IMR-90 (cell line): Measurements from ENCODE around the gene C2.

ENCODE experiments used
- CEBPB ChIP-seq: IDR thresholded peaks from 2 replicates; pipeline ENCODE4 v1.6.1; 2012; ENCODE audit warnings: low read depth, low read length, improper control_type of control experiment
- CHD1 ChIP-seq: IDR thresholded peaks from 2 replicates; pipeline ENCODE4 v1.6.1; 2012; ENCODE audit warnings: low read depth, low read length, improper control_type of control experiment
- CTCF ChIP-seq: conservative IDR thresholded peaks from 2 replicates; pipeline ENCODE4 v1.5.1; 2012; ENCODE audit warnings: mild to moderate bottlenecking, low read depth, low read length, improper control_type of control experiment
- MAZ ChIP-seq: IDR thresholded peaks from 2 replicates; pipeline ENCODE4 v1.6.1; 2012; ENCODE audit warnings: low read depth, mild to moderate bottlenecking, low read length, improper control_type of control experiment, moderate library complexity, borderline replicate concordance
- MXI1 ChIP-seq: IDR thresholded peaks from 2 replicates; pipeline ENCODE4 v1.6.1; 2012; ENCODE audit warnings: low read depth, mild to moderate bottlenecking, low read length, moderate library complexity, borderline replicate concordance
- NFE2L2 ChIP-seq: fragments of 150-350 bp; IDR thresholded peaks from 2 replicates; pipeline ENCODE4 v1.6.1; 2016; ENCODE audit warnings: low read depth, mild to moderate bottlenecking, low read length
- POLR2A ChIP-seq: IDR thresholded peaks from 2 replicates; pipeline ENCODE4 v1.6.1; 2012; ENCODE audit warnings: mild to moderate bottlenecking, low read depth, low read length
- RAD21 ChIP-seq: IDR thresholded peaks from 2 replicates; pipeline ENCODE4 v1.6.1; 2012; ENCODE audit warnings: low read length, improper control_type of control experiment
- RCOR1 ChIP-seq: IDR thresholded peaks from 2 replicates; pipeline ENCODE4 v1.6.1; 2012; ENCODE audit warnings: mild to moderate bottlenecking, low read length, improper control_type of control experiment; ENCODE audit not compliant: insufficient replicate concordance
- TF ChIP-seq, protein P1 (sequence below): fragments of 150-350 bp; IDR thresholded peaks from 2 replicates; pipeline ENCODE4 v1.6.1; 2016; ENCODE audit warnings: low read depth, mild to moderate bottlenecking, low read length, moderate library complexity, borderline replicate concordance
- TF ChIP-seq, protein P2 (sequence below): fragments of 150-350 bp; IDR thresholded peaks from 2 replicates; pipeline ENCODE4 v1.6.1; 2017; ENCODE audit warnings: mild to moderate bottlenecking, antibody characterized with exemption, low read length, low read depth

- TF ChIP-seq CEBPB (no peak), MXI1 (no peak), CTCF (no peak), MAZ (no peak), NFE2L2 (no peak), POLR2A (no peak), CHD1 (no peak), RCOR1 (no peak), RAD21 (no peak)
- TF ChIP-seq, protein P1, sequence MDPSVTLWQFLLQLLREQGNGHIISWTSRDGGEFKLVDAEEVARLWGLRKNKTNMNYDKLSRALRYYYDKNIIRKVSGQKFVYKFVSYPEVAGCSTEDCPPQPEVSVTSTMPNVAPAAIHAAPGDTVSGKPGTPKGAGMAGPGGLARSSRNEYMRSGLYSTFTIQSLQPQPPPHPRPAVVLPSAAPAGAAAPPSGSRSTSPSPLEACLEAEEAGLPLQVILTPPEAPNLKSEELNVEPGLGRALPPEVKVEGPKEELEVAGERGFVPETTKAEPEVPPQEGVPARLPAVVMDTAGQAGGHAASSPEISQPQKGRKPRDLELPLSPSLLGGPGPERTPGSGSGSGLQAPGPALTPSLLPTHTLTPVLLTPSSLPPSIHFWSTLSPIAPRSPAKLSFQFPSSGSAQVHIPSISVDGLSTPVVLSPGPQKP = no peak
- TF ChIP-seq, protein P2, sequence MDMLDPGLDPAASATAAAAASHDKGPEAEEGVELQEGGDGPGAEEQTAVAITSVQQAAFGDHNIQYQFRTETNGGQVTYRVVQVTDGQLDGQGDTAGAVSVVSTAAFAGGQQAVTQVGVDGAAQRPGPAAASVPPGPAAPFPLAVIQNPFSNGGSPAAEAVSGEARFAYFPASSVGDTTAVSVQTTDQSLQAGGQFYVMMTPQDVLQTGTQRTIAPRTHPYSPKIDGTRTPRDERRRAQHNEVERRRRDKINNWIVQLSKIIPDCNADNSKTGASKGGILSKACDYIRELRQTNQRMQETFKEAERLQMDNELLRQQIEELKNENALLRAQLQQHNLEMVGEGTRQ = no peak
Measured at GRCh38 chr6:31878726-31879125, 48.8 kb upstream of the C2 start, which contains the start of gene SLC44A4.
